Activated T-cell treated with anti-CD3 and anti-CD28 coated beads, Interleukin-2, amount 50 U/mL, for 1 hour (primary cell): ENCODE data around the gene CST7.
"Not testable (repeated sequence)": the region's sequence is repeated elsewhere in the genome, so short reads cannot be mapped to it uniquely, and the experiment has no call there.

ENCODE experiments used
- DNase-seq: peaks from one replicate; pipeline ENCODE4 v3.0.0-alpha.2; 2020

The CST7 gene

GRCh38 chr20:24987873-24988835, 39.1 kb downstream of the CST7 start:
- peak; percentile 8 for DNase-seq

GRCh38 chr20:24989162-24989561, 40.1 kb downstream of the CST7 start:
- DNase-seq = peak; percentile 5

GRCh38 chr20:24990810-24991252, 41.8 kb downstream of the CST7 start:
- DNase-seq = no peak

- no peak for DNase-seq
These were observed 42.9 kb downstream of the CST7 start for GRCh38 chr20:24991897-24992486.

GRCh38 chr20:24992487-24993205, 43.6 kb downstream of the CST7 start, which contains the start of gene APMAP:
Gene APMAP (minus strand): TSS chr20:24992751. CDS start chr20:24992688, 63 bp downstream.
- DNase-seq = peak; percentile 96

- no peak for DNase-seq
These were observed 44.5 kb downstream of the CST7 start for GRCh38 chr20:24993337-24994185.

- no peak for DNase-seq
These were observed 45.1 kb downstream of the CST7 start for GRCh38 chr20:24994186-24994465.

- peak; percentile 83 for DNase-seq
These were observed 45.6 kb downstream of the CST7 start for GRCh38 chr20:24994470-24995368.

- DNase-seq = no peak
These were observed 46.8 kb downstream of the CST7 start for GRCh38 chr20:24995741-24996448.

GRCh38 chr20:24996449-24997377, 47.6 kb downstream of the CST7 start:
- DNase-seq = no peak

- DNase-seq = no peak
These were observed 49.1 kb downstream of the CST7 start for GRCh38 chr20:24998121-24998520.

- no peak for DNase-seq
These were observed 49.8 kb downstream of the CST7 start for GRCh38 chr20:24998631-24999445.

- DNase-seq = no peak
These were observed 50.5 kb downstream of the CST7 start for GRCh38 chr20:24999568-24999967.

- no peak for DNase-seq
These were observed 51.3 kb downstream of the CST7 start for GRCh38 chr20:25000268-25000801.

GRCh38 chr20:25001323-25001722, 52.3 kb downstream of the CST7 start:
- DNase-seq = not testable (repeated sequence)

GRCh38 chr20:25003002-25003401, 53.9 kb downstream of the CST7 start:
- no peak for DNase-seq

- peak; percentile 2 for DNase-seq
These were observed 56.2 kb downstream of the CST7 start for GRCh38 chr20:25005220-25005619.

GRCh38 chr20:25005661-25006060, 56.6 kb downstream of the CST7 start:
- DNase-seq = peak; percentile 11
